Stimulated activated effector memory CD8-positive, alpha-beta T cell treated with anti-CD3 and anti-CD28 coated beads, Interleukin-12 subunit alpha, Interleukin-12 subunit beta, amount 100 ng/mL, for 72 hours (primary cell): Measurements from ENCODE around the gene EXOSC2.
A peak's percentile ranks its signal among the peaks of the same experiment; 100 is the strongest.

Experiments used
- ATAC-seq: fragments of 150-1000 bp; cut with Tn5 transposase; 2 replicates; pipeline ENCODE4 v1.10.0; 2021
- DNase-seq, 2 donors: peaks; one replicate each; pipeline ENCODE4 v3.0.0; 2021 to 2022; ENCODE audit warnings: low spot score in 2 of 2
- H3K27ac Mint-ChIP-seq: one replicate; pipeline ENCODE4 v1.8.0; 2022; ENCODE audit warnings: mild to moderate bottlenecking, mixed read lengths
- H3K36me3 Mint-ChIP-seq: one replicate; pipeline ENCODE4 v1.8.0; 2022; ENCODE audit warnings: mild to moderate bottlenecking, mixed read lengths
- H3K4me1 Mint-ChIP-seq: one replicate; pipeline ENCODE4 v1.8.0; 2022; ENCODE audit warnings: mixed read lengths
- H3K4me3 Mint-ChIP-seq: one replicate; pipeline ENCODE4 v1.8.0; 2022; ENCODE audit warnings: mild to moderate bottlenecking, mixed read lengths
- H3K9me3 Mint-ChIP-seq: one replicate; pipeline ENCODE4 v1.8.0; 2022; ENCODE audit warnings: mixed read lengths

EXOSC2 gene

DNA sequence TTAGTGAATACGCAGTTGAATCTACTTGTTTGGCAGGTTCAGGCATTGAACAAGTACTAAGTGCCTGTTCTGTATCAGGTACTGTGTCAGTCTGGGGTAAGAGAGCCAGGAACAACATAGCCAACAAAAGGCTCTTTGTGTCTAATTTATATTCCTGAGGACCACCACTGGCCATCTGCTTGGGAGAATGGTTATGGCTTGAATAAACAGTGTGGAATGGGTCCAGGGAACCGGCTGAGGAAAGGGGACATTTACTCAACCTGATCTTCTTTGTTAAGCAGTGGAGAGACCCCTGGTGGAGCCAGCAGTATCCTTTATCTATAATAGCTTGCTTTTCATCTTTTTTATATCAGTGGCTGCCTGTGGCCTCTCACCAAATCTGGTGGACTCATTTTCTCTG lies 38.6 kb downstream of the EXOSC2 start:
- peaks cover 6% of the 10 kb centered on the region for H3K36me3 Mint-ChIP-seq
- ATAC-seq, result no peak
- no peaks in the 10 kb centered on the region for H3K9me3 Mint-ChIP-seq
- peaks cover 29% of the 10 kb centered on the region for H3K4me1 Mint-ChIP-seq
- no peak overlapping the region for H3K4me3 Mint-ChIP-seq
- no peak for DNase-seq
- H3K27ac Mint-ChIP-seq, result no peak overlapping the region

DNA sequence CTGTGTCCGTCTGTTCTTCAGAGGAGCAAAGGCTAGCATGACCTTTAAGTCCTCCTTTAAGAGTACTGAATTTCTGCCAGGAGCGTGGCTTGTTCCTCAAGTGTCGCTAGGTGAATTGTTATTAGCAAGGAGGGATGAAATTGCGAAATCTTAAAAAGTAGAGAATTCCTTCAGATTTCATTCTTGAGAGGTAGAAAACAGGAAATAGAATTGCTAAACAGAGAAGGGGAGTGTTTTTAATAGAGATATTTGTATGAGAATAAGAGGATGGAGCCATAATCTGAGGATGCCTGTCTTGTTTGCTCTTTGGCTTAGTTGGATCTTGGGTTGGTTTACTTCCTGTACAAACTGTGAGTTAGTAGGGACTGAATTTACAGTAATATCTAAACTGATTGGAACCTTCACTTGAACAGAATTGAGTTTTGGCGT lies 39.2 kb downstream of the EXOSC2 start:
- H3K36me3 Mint-ChIP-seq, result peaks cover 6% of the 10 kb centered on the region
- peak overlapping the region; percentile 27 for H3K27ac Mint-ChIP-seq
- H3K4me3 Mint-ChIP-seq, result no peak overlapping the region

DNA sequence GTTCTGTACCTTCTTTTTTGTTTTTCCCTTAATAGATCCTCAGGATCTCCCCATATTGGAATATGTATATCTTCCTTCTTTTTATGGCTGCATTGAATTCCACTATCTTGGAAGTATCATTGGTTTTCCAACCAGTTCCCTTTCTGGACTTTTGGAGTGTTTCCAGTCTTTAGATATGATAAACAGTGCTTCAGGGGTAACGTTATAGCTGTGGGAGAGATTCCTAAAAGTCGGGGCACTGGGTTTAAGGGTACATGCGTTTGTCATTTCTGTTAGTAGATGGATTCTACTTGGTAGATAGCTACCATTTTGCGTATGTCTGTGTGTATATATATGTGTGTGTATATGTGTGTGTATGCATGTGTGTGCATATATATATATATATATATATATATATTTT lies 42.0 kb downstream of the EXOSC2 start:
- Mint-ChIP-seq H3K36me3 (no peaks in the 10 kb centered on the region), H3K9me3 (no peaks in the 10 kb centered on the region), H3K27ac (no peak overlapping the region), H3K4me3 (no peak overlapping the region), H3K4me1 (peaks cover 18% of the 10 kb centered on the region)
- ATAC-seq, result no peak
- no peak for DNase-seq

More for the DNA sequence above, 39.2 kb downstream of the EXOSC2 start:
- H3K4me1 Mint-ChIP-seq, result peaks cover 29% of the 10 kb centered on the region
- DNase-seq, result no peak
- no peak for ATAC-seq
- no peaks in the 10 kb centered on the region for H3K9me3 Mint-ChIP-seq

DNA sequence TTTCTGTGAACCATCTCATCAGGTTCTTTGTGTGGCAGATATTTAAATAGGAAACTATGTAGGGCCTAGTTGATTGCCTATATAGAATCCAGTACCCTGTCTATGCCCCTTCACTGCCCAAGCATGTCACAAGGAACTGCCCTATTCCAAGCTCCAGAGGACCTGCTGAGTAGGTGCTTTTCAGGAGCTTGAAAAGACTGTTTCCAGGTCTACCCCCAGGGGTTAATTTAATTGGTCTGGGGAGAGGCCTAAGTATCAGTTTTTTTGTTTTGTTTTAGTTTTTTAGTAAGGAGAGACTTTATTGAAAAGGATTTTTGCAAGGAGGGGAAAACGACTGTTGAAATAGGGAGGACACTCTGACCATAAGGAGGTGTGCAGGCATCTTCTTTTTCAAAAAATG lies 43.3 kb downstream of the EXOSC2 start:
- no peak overlapping the region for H3K4me3 Mint-ChIP-seq
- no peaks in the 10 kb centered on the region for H3K9me3 Mint-ChIP-seq
- DNase-seq (no peak), ATAC-seq (no peak)
- no peak overlapping the region for H3K27ac Mint-ChIP-seq
- H3K4me1 Mint-ChIP-seq, result peaks cover 13% of the 10 kb centered on the region
- no peaks in the 10 kb centered on the region for H3K36me3 Mint-ChIP-seq

DNA sequence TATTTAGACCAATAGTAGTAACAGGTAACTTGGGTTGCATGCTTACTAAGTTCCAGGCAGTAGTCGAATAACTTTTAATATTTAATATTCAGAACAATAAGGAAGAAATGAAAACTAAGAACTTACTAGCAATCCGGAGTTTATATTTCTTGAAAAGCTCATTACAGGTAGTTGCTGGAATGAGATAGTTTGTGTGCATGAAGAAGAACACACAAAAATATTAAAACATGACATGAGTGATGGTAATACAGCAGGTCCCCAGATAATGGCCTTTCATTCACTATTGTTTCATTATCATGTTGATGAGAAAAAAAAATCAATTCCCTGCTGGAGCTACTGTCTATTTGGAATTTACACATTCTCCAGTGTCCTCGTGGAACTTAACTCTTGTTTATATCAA lies 44.7 kb downstream of the EXOSC2 start:
- Mint-ChIP-seq H3K4me1 (peaks cover 6% of the 10 kb centered on the region), H3K27ac (no peak overlapping the region), H3K9me3 (no peaks in the 10 kb centered on the region), H3K4me3 (no peak overlapping the region), H3K36me3 (no peaks in the 10 kb centered on the region)
- ATAC-seq, result no peak
- no peak for DNase-seq

DNA sequence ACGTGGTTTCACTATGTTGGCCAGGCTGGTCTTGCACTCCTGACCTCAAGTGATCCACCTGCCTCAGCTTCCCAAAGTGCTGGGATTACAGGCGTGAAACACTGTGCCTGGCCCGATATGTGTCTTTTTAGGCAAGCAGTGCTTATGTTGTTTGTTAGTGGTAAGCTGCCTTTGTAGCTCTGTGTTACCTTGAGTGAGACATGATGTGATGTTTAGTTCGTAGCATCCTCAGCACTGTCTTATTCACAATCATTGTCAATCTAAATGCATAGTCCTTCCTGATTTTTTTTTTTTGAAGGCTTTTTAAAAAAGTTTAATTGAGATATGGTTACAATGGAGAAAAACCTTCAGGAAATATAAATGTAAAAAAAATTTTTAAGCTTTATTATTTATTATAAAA lies 45.5 kb downstream of the EXOSC2 start:
- ATAC-seq, result no peak
- no peak for DNase-seq
- no peak overlapping the region for H3K4me3 Mint-ChIP-seq
- no peaks in the 10 kb centered on the region for H3K9me3 Mint-ChIP-seq
- no peak overlapping the region for H3K27ac Mint-ChIP-seq
- H3K36me3 Mint-ChIP-seq, result no peaks in the 10 kb centered on the region
- H3K4me1 Mint-ChIP-seq, result peaks cover 6% of the 10 kb centered on the region

DNA sequence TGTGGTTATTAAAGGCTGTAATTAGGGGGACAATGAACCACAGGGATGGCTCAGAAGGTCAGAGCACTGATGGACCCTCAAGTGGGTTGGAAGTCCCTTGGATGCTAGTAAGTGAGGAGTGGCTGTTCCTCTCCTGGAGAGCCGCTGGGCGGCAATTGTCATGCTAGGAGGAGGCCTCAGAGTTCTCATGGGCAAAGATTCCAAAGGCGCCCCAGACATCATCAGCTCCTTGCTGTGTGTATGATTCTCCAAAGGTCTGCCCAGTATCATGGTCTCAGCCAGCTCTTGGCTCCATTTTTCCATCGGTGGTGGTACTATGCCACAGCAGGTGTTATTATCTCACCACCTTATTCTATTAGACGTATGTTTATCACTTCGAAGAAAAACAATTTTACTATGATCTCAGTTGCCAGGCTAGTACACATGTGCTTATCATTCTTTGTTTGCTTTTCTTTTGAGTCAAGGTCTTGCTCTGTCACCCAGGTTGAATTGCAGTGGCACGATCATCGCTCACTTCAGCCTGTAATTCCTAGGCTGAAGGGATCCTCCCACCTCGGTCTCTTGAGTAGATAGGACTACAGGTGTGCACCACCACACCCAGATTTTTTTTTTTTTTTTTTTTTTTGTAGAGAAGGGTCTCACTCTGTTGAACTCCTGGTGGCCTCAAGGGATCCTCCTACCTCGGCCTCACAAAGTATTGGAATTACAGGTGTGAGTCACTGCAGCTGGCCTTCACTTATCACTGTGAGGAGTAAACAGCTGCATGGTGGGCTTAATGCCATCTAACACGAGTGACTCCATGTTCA lies 46.8 kb downstream of the EXOSC2 start:
- H3K4me1 Mint-ChIP-seq, result peaks cover 3% of the 10 kb centered on the region
- no peaks in the 10 kb centered on the region for H3K9me3 Mint-ChIP-seq
- DNase-seq (no peak), ATAC-seq (no peak)
- H3K27ac Mint-ChIP-seq, result no peak overlapping the region
- H3K36me3 Mint-ChIP-seq, result no peaks in the 10 kb centered on the region
- H3K4me3 Mint-ChIP-seq, result no peak overlapping the region

DNA sequence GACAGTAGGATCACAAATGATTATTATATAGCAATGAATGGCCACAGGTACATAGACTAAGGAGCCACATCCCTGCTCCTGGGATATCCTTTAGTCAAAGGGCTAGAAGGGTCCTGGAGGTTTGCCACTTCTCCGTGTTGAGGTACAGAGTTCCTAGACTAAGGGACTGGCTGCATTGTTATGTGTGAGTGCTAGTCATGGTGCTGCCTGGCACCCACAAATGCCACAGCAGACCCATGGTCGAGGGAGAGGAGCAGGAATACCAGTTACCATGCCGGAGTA lies 47.4 kb downstream of the EXOSC2 start:
- no peak for DNase-seq
- Mint-ChIP-seq H3K9me3 (no peaks in the 10 kb centered on the region), H3K36me3 (no peaks in the 10 kb centered on the region), H3K27ac (no peak overlapping the region), H3K4me1 (no peaks in the 10 kb centered on the region), H3K4me3 (no peak overlapping the region)
- ATAC-seq, result no peak

DNA sequence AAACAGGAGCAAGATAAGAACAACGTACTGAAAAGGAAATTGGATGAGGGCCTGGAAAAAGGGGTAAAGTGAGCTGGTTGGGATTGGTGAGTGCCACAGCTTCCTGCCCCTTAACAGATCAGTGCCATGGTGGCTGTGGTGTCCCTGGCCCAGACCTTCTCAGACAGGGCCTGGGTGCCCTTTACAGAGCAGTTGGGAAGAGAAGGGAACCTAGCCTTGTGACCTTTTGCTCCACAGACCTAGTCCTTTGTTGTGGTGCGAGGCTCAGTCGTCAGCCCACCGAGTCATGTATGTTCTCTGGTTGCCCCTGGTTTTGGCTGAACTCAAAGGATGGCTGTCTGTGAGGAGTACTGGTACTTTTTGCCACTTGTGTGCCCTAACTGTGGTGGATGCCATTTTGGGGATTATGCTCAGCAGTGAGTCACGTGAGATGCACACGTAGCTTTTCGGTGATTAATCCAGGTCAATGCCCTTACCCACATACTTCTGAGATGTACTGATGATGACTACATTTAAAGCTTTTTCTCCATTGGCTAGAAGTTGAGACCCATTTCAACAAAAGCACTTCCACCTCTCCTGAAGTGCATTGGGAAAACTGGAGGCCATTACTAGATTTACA lies 48.4 kb downstream of the EXOSC2 start:
- no peak overlapping the region for H3K4me3 Mint-ChIP-seq
- H3K9me3 Mint-ChIP-seq, result no peaks in the 10 kb centered on the region
- ATAC-seq (peak; percentile 83), DNase-seq (no peak)
- no peaks in the 10 kb centered on the region for H3K36me3 Mint-ChIP-seq
- peak overlapping the region; percentile 43 for H3K27ac Mint-ChIP-seq
- H3K4me1 Mint-ChIP-seq, result no peaks in the 10 kb centered on the region

DNA sequence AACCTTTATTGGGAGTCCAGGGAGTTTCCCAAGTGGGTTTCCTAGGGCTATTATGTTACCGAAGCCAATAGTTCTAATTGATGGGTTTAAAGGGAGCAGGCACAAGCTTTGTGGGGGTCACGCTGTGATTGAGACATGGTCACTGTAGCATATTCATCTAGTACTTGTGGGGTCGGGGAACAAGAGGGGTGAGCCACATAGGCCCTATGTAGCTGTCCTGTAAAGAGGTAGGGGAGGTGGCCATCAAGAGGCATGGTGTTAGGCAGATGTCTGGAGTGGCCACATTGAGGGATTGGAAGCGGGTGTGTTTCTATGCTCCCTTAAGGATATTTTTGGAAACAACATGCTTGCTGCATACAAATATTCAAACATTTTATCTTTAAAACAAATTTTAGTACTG lies 50.1 kb downstream of the EXOSC2 start:
- H3K4me1 Mint-ChIP-seq, result peaks cover 6% of the 10 kb centered on the region
- DNase-seq (no peak), ATAC-seq (no peak)
- H3K36me3 Mint-ChIP-seq, result no peaks in the 10 kb centered on the region
- H3K4me3 Mint-ChIP-seq, result no peak overlapping the region
- no peaks in the 10 kb centered on the region for H3K9me3 Mint-ChIP-seq
- H3K27ac Mint-ChIP-seq, result no peak overlapping the region

DNA sequence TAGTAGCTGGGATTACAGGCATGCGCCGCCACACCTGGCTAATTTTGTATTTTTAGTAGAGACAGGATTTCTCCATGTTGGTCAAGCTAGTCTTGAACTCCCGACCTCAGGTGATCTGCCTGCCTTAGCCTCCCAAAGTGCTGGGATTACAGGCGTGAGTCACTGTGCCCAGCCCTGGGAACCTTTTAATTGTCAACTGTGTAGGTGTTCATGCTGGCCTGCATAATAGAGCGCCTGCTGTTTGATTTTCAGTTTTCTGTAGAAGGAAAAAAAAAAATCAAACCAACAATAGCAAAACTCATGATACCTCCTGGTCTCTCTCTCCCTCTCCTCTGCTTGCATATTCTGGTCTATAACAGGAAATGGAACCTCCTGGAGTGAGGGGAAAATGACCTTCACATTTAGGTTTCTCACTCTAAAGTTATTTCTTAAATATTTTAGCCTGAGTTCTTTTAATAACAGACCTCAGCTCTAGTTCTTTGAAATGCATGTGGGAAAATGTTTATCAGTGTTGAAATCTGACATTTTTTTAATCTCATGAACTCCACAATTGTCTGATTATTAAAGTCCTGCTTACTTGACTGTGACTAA lies 51.7 kb downstream of the EXOSC2 start:
- H3K9me3 Mint-ChIP-seq, result no peaks in the 10 kb centered on the region
- DNase-seq (no peak), ATAC-seq (no peak)
- no peaks in the 10 kb centered on the region for H3K36me3 Mint-ChIP-seq
- H3K4me1 Mint-ChIP-seq, result peaks cover 6% of the 10 kb centered on the region
- H3K27ac Mint-ChIP-seq, result no peak overlapping the region
- no peak overlapping the region for H3K4me3 Mint-ChIP-seq

DNA sequence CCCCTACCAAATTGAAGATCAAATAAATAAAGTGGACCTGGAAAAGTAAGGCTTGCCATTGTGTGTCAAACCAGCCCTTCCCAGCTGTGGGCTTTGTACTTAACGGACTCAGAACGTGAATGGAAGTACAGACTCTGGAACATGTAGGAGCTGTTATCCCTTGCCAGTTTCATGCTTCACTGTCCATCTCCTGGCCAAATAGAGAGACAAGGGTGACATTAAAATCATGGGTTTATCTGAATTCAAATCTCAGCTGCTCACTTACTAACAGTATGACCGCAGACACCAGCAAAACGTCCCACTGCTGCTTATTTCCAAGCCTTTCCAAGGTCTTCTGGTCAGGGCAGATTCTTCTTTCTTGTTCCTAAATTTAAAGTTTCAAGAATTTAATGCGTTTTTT lies 52.2 kb downstream of the EXOSC2 start:
- Mint-ChIP-seq H3K27ac (no peak overlapping the region), H3K4me1 (peaks cover 6% of the 10 kb centered on the region), H3K9me3 (no peaks in the 10 kb centered on the region), H3K36me3 (no peaks in the 10 kb centered on the region), H3K4me3 (no peak overlapping the region)
- DNase-seq, result no peak
- no peak for ATAC-seq

DNA sequence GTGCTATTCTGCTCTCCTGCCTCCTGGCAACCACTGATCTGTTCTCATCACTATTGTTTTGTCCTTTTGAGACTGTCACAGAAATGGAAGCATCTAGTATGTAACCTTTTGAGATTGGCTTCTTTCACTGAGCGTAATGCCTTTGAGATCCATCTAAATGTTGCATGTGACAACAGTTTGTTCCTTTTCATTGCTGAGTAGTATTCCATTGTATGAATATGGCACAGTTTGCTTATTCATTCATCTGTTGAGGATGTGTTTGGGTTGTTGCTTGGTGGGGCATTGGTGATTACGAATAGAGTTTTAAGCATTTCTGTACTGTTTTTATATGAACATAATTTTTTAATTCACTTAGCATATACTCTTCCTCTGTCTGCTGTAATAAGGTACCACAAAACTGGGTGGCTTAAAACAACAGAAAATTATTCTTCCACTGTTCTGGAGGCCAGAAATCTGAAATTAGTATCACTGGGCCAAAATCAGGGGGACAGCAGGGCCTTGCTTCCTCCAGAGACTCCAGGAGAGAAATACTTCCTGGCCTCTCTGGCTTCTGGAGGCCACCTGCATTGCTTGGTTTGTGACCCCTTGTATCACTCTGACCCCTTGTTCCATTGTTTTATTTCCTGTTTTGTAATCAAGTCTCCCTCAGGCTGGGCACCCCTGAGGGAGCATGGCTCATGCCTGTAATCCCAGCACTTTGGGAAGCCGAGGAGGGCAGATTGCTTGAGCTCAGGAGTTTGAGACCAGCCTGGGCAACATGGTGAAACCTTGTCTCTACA lies 53.0 kb downstream of the EXOSC2 start:
- ATAC-seq (no peak), DNase-seq (no peak)
- no peak overlapping the region for H3K27ac Mint-ChIP-seq
- no peak overlapping the region for H3K4me3 Mint-ChIP-seq
- no peaks in the 10 kb centered on the region for H3K9me3 Mint-ChIP-seq
- peaks cover 6% of the 10 kb centered on the region for H3K4me1 Mint-ChIP-seq
- no peaks in the 10 kb centered on the region for H3K36me3 Mint-ChIP-seq

DNA sequence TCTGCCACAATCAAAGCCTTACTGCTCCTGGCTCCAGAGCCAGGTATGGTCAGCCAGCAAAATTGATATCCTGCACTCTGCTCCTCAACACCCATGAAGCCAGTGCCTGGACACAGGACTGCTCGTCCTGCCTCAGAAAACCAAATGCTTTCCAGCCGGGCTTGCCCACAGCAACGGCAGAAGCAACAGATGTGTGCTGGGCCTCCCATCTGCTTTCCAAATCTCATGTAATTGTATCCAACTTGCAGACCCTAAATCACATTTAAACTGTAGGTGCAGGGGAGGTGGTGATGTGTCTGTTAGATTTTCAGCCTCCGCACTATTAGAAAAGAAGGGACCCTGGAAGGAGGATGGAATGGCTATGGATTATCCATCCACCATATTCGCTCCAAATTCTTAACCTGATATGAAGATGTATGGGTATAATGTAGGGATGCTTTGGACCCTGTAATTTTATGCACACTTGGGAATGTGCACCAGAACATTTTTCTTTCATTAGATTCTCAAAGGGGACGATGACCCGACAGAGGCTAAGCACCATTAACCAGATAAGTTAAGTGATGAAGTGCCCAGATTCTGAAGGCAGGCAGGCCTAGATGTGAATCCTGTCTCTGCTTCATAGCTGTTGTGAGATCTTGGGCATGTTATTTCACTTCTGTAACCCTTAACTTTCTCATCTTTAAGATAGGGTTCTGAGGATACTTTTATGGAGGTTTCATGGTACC lies 58.2 kb downstream of the EXOSC2 start:
- H3K4me3 Mint-ChIP-seq, result no peak overlapping the region
- DNase-seq (no peak), ATAC-seq (no peak)
- peaks cover 28% of the 10 kb centered on the region for H3K4me1 Mint-ChIP-seq
- H3K27ac Mint-ChIP-seq, result no peak overlapping the region
- H3K9me3 Mint-ChIP-seq, result no peaks in the 10 kb centered on the region
- no peaks in the 10 kb centered on the region for H3K36me3 Mint-ChIP-seq
